HG03565 (cell line): ENCODE results near the gene VAMP7.
"Not testable (repeated sequence)": the region's sequence is repeated elsewhere in the genome, so short reads cannot be mapped to it uniquely, and the experiment has no call there.

Source experiments
- ATAC-seq: cut with Tn5 transposase; IDR thresholded peaks from one replicate; pipeline ENCODE4 v1.9.1; 2021; ENCODE audit warnings: mild to moderate bottlenecking, moderate library complexity; ENCODE audit not compliant: unreplicated experiment

The VAMP7 gene, protein sequence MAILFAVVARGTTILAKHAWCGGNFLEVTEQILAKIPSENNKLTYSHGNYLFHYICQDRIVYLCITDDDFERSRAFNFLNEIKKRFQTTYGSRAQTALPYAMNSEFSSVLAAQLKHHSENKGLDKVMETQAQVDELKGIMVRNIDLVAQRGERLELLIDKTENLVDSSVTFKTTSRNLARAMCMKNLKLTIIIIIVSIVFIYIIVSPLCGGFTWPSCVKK

DNA sequence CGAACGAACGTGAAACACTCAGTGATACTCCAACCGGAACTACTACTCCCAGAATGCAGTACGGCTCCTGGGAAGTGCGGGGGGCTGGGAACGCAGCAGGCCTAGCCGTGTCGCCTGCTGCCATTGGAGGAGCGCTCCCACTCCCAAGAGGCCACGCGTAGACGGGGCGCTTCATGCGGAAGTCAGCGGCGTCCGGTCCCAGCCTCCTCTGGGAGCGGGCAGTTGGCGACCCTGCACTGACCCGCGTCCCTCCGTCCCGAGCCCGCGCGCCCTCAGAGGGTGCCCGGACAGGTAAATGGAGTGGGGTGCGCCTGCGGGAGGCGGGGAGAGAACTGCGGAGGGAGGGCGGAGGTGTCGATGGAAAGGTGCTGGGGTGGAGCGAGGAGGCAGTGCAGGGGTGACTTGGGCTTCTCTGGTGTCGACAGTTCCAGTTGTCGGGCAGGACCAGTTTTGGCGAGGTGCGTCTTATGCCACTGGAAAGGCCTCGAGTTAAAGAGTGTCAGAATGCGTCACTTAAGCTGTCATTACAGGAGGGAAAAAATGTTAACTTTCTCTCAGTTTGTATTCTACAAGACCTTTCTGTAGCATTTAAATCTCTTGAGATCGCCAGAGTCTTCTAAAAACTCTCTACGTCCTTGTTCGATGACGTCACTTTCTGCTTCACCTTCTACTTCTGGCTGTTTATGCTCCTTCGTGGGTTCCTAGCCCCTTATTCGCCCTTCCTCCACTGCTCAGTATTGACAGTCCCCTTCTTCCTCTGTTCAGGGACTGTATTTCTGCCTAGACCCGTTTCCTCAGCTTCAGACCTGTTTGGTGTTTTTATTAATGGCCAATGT is at the start of gene VAMP7:
Gene VAMP7 (plus strand): TSS at position 188 of the 836 bp plus-strand sequence. CDS start 8,122 bp downstream, outside the sequence.
- ATAC-seq: peak; percentile 88

DNA sequence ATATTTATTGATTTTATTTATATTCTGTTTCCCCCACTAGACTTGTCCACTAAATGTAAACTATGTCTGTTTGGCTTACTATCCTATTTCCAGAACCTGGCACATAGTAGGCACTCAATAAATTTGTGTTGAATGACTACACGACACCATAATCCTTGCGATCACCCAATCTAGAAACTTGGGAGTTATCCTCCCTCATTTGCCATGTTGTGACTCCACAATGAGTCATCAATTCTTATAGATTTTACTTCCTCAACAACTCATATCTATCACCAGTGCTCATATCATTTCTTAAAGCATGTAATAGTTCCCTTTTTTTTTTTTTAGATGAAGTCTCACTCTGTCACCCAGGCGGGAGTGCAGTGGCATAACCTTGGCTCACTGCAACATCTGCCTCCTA is 39.9 kb upstream of the VAMP7 start:
- no peak for ATAC-seq

DNA sequence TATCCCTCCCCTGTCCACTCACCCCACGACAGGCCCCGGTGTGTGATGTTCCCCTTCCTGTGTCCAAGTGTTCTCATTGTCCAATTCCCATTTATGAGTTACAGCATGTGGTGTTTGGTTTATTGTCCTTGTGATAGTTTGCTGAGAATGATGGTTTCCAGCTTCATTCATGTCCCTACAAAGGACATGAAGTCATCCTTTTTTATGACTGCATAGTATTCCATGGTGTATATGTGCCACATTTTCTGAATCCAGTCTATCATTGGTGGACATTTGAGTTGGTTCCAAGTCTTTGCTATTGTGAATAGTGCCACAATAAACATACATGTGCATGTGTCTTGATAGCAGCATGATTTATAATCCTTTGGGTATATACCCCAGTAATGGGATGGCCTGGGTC is 29.4 kb upstream of the VAMP7 start:
- ATAC-seq: not testable (repeated sequence)

DNA sequence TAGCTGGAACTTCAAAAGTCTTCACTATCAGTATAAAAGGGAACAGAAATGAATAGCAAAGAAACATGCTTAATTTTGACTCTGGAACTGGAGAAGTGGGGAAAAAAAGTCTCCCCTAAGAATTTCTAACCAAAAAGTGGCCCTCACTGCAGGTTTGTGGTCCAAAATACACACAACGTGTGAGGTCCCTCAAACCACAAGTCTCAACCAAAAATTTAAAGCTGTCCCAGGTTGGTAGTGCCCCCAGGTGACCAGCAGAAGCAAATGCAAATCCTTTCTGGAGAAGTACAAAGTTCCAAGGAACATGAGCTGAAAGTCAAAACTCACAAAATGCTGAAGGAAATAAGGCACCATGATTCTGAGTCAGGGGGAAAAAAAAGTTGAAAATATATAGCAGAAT is 23.6 kb upstream of the VAMP7 start:
- ATAC-seq: no peak

DNA sequence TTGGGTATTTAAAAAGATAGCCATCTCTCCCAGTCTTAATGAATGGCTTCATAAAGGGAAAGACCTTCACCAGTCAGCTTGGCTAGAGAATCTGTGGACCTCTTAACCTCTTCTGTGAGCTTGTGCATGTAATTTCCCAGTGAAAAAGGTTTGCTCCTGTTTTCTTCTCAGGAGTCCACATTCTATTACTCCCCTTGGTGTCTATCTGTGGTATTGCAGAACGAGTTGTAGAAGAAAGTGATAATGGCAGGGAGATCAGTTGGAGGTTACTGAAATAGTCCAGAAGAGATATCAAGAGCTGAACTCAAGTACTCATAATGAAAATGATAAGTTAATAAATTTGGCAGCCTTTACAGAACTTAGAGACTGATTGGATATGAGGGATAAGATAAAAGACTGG is 16.5 kb upstream of the VAMP7 start:
- no peak for ATAC-seq

DNA sequence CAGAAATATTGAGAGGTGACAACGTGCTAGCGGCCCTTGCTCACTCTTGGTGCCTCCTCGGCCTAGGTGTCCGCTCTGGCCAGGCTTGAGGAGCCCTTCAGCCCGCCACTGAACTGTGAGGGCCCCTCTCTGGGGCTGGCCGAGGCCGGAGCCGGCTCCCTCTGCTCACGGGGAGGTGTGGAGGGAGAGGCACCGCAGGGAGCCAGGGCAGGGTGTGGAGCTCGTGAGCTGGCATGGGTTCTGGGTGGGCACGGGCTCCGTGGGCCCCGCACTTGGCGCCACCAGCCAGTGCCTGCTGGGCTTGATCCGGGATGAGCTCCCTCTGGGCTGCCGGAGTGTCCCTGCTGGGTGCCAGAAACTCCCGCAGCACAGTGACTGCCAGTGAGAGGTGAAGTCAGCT is 16.0 kb upstream of the VAMP7 start:
- ATAC-seq: no peak

DNA sequence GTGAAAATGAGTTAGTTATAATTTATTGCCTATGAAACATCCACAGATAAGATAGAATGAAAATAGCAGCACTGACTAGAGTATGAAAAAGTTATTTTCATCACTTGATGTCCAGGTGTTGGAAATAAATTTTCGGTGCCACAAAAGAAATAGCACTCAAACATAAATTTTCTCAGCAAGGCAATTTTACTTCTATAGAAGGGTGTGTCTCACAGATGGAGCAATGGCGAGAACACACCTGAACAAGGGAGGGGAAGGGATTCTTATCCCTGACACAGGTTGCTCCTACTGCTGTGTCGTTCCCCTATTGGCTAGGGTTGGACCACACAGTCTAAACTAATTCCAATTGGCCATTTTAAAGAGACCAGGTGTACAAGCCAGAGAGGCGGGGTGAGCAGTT is 13.3 kb upstream of the VAMP7 start:
- no peak for ATAC-seq

DNA sequence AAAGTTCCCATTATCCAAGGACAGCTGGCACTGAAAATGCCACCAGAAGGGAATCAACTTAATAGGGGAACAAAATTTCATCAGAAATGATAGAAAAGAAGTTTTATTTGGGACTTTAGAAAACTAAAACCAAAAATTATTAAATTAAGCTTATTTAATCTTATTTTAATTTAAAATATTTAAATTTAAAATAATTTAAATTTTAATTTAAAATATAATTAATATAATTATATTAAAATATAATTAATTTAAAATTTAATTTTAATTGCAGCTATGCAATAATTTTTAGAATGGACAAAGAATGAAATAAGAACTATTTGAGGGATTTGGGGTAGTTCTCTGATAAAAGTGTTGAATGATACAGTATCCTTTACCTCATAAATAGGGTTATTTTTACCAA is 10.2 kb upstream of the VAMP7 start:
- no peak for ATAC-seq

DNA sequence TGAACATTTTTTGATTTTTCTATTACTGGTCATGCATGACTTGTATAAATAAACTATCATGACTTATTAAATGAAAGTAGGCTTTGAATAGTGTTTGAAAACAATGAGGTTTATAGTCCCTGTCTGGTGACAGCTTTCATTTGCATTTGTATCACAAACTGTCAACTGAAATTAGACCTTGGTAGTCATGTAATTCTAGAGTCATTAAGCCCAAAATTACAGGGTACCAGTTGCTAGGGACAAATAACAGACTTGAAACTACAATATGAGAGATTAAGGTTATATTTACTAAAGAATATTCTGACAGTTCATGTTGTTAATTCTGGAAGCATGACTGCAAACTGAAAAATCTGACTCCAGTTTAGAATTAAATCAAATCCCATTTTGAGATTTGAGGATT is 9.2 kb upstream of the VAMP7 start:
- no peak for ATAC-seq

DNA sequence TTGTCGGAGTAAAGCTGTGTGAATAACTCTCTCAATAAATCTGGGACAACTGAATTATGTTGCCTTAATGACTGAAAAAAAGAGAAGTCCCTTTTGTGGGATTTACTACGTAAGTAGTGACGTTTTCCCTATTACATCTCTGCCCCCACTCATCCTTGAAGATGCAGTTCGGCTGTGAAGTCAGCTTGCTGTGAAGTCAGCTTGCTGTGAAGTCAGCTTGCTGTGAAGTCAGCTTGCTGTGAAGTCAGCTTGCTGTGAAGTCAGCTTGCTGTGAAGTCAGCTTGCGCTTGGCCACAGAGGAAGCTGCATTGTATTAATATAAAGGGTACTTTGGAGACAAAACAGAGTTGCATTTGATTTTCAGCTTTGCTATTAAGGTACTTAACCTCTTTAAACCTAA is 8.0 kb upstream of the VAMP7 start:
- ATAC-seq: no peak

DNA sequence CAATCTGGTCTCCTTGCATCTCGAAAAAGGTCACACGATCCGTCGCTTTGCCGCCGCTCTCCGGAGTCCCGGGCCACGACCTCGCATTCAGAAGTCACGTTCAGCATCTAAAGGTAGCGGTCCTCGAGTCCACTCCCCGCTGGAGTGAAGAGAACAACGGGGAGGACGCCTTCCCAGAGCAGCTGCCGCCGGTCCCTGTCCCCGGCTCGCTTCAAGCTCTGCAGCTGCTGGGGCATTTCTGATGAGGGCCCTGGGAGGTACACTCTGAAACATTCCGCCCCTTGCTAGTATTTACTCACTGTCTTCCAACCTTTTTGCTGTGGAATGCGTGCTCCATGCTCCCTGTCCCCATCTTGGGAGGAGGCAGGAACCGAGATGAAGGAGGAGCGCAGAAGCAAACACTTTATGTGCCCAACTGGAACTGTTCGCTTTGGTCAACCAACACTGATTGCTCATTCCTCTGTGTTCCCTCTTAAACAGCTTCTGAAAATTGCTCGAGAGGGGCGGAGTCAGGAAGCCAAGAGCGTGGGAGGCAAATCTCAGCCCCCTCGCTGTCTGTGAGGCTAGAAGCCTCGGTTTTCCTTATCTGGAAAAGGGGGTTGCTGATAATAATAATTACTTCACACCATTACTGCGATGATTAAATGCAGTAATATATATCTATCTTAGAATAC is 6.4 kb upstream of the VAMP7 start:
- no peak for ATAC-seq

DNA sequence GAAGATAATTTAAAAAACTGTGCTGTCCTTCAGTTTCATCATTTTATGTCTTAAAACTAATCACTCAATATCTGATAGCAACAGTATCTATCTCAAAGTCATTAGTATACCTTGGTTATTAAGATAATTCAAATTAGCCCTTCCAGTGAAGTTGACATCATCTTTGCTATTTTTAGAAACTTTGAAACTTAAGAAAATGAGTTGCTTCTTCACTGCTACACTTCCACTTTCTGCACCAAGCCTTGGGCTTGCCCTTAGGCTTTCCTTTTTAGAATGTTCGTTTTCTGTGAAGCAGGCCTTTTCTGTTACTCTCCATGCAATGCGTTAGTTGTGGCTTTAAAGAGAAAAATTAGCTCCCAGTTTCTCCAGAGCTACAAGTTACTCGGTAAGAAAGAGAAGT is 4.4 kb upstream of the VAMP7 start:
- no peak for ATAC-seq

DNA sequence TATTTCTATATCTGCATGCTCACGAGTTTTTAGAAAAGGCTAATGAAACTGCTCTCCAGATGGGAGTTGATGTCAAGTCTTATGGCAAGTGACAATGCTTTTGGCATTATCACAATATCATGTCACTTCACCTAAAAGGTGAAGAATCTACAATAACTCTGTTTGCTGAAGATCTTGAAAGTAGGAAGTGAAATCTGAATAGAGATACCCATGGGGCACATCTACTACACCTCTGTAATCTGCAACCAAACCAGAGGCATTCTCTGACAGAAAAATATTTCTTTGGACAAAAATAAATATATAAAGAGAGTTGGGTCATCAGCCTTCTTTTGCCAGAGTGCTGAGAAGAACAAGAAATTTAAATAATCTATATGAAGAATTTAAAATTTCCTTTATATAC is 3.9 kb upstream of the VAMP7 start:
- ATAC-seq: no peak

DNA sequence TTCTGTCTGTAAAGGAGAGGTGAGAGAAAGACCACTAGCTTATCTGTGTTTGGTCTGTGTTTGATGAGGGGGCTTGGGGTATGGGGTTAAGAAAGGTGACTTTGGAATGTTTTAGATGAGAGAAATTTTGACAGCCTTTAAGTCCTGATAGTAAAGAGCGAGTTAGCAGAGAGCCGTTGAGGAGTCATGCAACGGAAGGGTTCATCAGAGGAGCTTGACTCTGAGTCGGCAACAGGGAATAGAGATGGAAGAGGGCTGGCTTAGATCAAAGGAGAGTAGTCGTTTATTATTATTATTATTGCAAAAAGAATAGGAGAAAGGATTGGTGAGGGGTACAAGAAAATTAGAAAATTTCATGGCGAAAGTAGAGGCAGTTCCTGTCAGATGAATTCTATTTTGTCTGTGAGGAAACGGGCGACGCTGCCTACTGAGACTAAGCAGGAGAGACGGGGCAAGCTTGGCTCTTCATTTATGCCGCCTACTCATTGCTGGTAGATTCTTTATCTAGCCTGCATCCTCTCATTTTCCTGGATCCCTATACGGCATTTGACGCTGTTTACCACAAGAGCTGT is 473 bp upstream of the VAMP7 start:
- ATAC-seq: no peak

DNA sequence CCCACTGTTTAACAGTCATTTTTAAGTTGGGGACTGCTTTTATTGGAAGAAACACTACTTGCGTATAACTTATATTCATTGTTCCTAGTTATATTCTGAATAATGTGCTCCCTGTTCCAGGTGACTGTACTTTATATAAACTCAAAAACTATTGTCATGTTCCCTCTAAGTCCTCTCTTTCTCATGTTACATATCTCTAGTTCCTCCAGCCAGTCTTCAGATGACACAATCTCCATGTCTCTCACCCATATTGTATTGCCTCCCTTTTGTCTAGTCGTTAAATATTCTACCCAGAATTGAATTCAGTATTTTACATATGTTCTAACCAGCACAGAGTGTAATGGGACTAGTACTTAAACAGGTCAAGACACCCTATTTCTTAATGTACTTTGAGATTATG is 5.3 kb downstream of the VAMP7 start:
- no peak for ATAC-seq

DNA sequence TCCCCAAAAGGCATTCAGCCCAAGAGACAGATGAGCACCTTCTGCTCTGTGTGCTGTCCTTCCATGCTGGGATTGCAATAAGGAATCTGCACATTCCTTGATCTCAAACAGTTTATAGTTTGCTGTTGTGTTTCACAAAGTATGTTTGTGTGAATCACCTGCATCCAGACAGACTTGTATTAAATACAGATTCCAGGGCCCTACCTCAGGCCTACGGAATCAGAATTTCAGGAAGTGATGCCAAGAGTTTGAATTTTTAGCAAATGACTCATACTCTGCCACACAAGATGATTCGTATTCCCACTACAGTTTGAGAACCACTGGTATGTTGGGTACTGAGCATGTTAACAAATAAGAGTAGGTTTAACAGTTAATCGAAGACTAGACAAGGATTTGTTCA is 7.0 kb downstream of the VAMP7 start:
- no peak for ATAC-seq

DNA sequence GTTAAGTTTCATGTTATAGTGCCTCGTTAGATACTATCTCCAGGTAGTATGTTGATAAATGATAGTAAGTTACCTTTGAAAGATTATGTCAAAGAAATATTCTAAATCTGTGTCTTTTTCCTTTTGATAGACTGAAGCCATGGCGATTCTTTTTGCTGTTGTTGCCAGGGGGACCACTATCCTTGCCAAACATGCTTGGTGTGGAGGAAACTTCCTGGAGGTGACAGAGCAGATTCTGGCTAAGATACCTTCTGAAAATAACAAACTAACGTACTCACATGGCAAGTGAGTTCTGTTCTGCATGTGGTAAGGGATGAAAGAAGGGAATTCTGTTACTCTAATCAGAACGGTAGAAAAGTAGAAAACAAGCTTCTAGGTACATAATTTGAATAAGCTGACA is 8.2 kb downstream of the VAMP7 start:
- no peak for ATAC-seq

DNA sequence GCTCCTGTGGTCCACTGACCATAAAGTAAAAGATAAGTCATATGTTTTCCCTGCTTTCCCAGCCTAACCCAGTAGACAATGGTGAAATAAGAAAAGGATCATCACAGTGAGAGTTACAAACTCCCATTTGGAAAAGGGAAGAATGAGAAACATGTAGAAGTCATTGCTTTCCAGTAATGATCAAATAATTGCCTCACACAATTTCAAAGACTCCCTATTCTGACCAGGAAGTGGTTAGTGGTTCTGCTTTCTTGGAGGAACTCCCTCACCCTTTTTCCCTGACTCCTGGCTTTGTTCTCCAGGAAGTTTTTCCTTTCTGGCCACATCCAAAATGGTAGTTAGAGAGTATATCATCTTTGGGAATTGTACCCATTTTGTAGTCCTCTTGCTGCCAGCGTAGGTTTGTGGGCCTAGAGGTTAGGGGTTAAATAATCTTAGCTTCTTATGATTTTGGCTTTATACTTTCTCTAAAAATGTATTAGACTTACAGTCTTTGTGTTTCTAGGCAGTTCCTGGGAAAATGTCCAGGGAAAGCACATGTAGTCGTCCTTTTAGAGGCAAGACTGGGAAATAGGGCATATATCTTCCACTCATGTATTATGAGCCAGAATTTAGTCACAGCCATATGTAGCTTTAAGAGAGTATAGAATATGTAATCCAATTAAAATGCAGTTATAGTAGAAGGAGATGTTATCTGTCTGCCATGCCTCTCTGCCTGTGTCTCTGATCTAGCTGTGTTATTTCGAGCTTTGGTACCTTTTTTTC is 10.5 kb downstream of the VAMP7 start:
- ATAC-seq: no peak

DNA sequence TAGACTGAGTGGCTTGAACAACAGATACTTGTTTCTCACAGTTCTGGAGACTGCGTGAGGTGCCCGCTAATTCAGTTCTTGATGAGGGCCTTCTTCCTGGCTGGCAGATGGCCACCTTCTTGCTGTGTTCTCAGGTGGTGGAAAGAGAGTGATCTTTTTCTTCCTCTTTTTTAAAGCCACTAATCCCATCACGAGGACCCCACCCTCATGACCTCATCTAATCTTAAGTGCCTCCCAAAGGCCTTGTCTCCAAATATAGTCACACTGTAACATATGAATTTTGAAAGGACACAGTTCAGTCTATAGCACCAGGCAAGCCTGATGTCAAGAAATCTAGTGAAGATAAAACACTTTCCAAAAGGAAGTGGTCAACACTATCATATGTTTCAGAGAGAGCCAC is 12.4 kb downstream of the VAMP7 start:
- ATAC-seq: no peak

DNA sequence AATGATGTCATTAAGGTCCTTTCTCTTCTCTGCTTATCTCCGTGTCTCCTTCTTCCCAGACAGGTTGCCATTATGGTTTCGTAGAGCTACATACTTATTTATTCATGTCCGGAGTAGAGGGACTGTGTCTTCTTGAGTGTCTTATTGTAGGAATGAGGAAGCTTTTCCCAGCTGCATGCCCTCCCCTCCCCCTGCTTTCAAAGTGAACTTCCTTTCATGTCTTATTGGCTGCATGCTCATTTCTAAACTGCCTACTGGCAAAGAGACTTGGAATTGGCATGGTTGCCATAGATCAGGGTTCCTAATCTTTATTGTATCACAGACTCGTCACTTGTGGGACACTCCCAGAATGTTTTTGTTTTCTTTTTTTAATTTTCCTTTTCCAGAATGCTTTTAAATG is 15.4 kb downstream of the VAMP7 start:
- no peak for ATAC-seq

DNA sequence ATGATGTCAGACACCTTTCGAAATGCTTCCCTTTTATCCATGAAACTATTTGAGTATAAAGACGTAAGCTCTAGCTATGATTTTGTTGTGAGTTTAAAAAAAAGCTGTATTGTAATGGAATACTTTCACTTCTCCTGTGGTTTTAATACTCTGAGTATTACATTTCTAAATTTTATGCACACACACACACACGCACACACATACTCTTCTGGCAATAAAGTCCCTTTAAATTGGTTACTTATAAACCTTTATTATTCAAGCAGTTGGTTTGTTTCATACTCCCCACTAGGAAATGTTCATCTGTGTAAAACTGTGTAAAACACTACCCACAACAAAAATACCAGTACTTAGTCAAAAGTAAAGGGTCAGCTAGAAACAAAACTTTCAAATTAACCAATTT is 18.2 kb downstream of the VAMP7 start:
- ATAC-seq: no peak
